ENCODE data around the gene OR5AC2.

- TF ChIP-seq POLR2A (IDR thresholded peaks at IDR 0.05; ENCODE audit: low read length) (no peak), GATA1 (IDR thresholded peaks at IDR 0.05; ENCODE audit: low read depth, low read length) (no peak)
Observed at GRCh38 chr3:98086873-98087272, at the start of gene OR5AC2.

Measured in erythroblast (primary cell).